ENCODE data around the gene LENG9.
"Not testable (repeated sequence)": the region's sequence is repeated elsewhere in the genome, so short reads cannot be mapped to it uniquely, and the experiment has no call there.

LENG9 gene

DNA sequence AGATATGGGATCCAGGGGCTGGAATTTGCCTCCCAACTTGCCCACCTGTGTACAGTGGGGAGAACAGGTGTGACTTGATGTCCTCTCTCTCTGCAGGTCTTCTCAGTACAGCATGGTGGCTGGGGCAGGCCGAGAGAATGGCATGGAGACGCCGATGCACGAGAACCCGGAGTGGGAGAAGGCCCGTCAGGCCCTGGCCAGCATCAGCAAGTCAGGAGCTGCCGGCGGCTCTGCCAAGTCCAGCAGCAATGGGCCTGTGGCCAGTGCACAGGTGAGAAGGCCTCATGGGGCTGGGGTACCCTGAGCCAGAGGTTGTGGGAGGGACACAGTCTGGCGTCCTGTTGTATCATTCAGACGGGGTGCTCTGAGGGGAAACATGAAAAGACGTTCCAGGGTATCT is 11.6 kb downstream of the LENG9 start:
- Histone ChIP-seq H3K27ac (ENCODE audit: insufficient read depth, low read depth, low read length, poor library complexity, severe bottlenecking) (no peak overlapping the region), H3K4me3 (ENCODE audit: insufficient read depth, low read depth, low read length) (no peak overlapping the region)
- WGBS, 2 experiments = 96 to 97% methylated on average over 11 of the region's 11 CpGs

DNA sequence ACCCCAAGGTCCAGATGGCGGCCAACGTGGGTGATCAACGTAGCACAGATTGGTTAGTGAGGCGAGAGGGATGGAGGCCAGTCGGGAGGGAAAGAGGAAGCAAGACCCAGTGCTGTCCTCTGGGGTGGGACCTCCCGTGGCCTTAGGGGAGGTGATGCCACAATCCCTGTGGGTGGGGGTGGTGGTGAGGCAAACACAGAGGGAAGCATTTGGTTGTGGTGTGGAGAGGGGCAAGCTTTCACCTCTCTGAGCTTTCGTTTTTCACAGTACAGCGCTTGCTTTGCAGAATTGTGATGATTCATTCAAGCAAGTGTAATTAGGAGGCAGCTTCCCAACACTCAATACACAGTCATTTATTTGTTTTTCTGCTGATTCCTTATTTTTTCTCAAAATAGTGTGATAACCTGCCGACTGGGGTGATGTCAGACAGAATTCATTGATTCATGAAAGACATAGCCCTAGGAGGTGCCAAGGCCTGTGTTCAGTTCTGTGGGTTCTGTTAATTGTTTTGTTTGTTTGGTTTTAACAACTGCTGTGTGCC is 12.2 kb downstream of the LENG9 start:
- Histone ChIP-seq H3K36me3 (ENCODE audit: control insufficient read depth, insufficient read depth, low read length) (peaks cover 47% of the 10 kb centered on the region), H3K4me3 (ENCODE audit: insufficient read depth, low read depth, low read length) (no peak overlapping the region), H3K4me1 (ENCODE audit: control insufficient read depth, insufficient read depth, low read length) (peaks cover 8% of the 10 kb centered on the region), H3K27ac (ENCODE audit: insufficient read depth, low read depth, low read length, poor library complexity, severe bottlenecking) (no peak overlapping the region), H3K27me3 (ENCODE audit: control insufficient read depth, insufficient read depth, low read length, poor library complexity, severe bottlenecking) (no peaks in the 10 kb centered on the region), H3K9me3 (ENCODE audit: control insufficient read depth, low read length) (no peaks in the 10 kb centered on the region)
- WGBS, 2 experiments = 94 to 96% methylated on average over 9 of the region's 9 CpGs

More for the DNA sequence above, 11.6 kb downstream of the LENG9 start:
- H3K9me3 ChIP-seq (ENCODE audit: control insufficient read depth, low read length) = no peaks in the 10 kb centered on the region
- H3K4me1 ChIP-seq (ENCODE audit: control insufficient read depth, insufficient read depth, low read length) = peaks cover 8% of the 10 kb centered on the region
- H3K36me3 ChIP-seq (ENCODE audit: control insufficient read depth, insufficient read depth, low read length) = peaks cover 53% of the 10 kb centered on the region
- H3K27me3 ChIP-seq (ENCODE audit: control insufficient read depth, insufficient read depth, low read length, poor library complexity, severe bottlenecking) = no peaks in the 10 kb centered on the region

DNA sequence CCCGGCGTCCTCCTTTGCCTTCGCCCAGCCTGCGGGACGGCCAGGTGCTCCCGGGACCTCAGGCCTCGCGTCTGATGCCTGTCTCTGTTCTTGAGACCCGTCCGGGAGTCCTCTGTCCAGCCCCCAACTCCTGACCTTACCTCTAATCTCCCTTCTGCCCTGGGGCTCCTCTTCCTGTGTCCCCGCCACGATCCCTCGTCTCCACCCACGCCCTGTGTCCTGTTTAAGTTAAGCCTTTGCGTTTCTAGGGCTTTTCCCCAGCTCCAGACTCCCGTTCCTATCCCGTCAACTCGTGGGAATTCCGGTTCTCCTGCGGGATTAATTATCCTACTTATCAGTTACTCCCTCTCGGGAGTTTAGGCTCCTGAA is 13.9 kb downstream of the LENG9 start:
- peak overlapping the region; percentile 96 for H3K27ac ChIP-seq (ENCODE audit: insufficient read depth, low read depth, low read length, poor library complexity, severe bottlenecking)
- no peaks in the 10 kb centered on the region for H3K27me3 ChIP-seq (ENCODE audit: control insufficient read depth, insufficient read depth, low read length, poor library complexity, severe bottlenecking)
- H3K9me3 ChIP-seq (ENCODE audit: control insufficient read depth, low read length) = no peaks in the 10 kb centered on the region
- WGBS, 2 experiments = 2% methylated on average over 21 of the region's 21 CpGs
- peak overlapping the region; percentile 66 for H3K4me3 ChIP-seq (ENCODE audit: insufficient read depth, low read depth, low read length)
- peaks cover 35% of the 10 kb centered on the region for H3K36me3 ChIP-seq (ENCODE audit: control insufficient read depth, insufficient read depth, low read length)
- H3K4me1 ChIP-seq (ENCODE audit: control insufficient read depth, insufficient read depth, low read length) = peaks cover 8% of the 10 kb centered on the region

DNA sequence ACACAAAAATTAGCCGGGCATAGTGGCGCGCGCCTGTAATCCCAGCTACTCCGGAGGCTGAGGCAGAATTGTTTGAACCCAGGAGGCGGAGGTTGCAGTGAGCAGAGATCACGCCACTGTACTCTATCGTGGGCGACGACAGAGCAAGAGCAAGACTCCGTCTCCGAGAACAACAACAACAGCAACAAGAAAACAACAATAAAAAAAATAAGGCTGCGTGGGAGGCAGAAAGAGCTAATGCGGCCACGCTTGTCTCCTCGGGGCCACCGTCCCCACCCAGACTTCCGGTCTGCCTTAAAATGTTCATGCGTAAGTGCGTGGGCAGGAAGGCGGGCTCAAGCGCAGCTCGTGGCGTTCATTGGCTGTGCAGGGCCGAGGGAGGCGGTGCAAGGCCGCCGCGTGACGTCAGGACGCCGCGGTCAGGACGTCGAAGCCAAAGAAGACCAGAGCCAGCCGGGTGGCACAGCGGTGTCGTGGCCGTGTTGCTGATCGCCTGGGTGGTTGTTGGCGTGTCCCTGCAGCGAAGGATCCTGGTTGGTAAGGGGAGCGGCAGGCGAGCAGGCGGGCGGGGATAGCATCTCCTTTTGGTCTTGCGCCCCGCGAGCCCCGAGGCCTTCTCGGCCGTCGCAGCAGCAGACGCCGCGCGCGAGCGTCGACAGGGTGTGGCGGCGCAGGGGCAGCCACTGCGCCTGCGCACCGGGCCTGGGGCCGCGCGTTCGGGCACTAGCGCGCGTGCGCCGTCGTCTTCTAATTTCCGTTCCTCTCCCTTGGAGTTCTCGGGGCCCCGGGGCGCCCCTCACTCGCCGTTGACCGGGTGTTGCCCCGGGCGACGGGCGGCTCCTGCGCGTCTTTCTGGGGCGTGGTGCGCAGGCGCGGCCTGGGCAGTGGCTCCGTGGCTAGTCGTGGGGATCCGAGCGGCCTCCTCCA is 14.5 kb downstream of the LENG9 start, which contains the start of gene LENG8:
Gene LENG8, plus strand, starts transcription at position 426 of the 927 bp plus-strand sequence. CDS start 2,146 bp downstream, outside the sequence.
- Histone ChIP-seq H3K27ac (ENCODE audit: insufficient read depth, low read depth, low read length, poor library complexity, severe bottlenecking) (peak within 1 kb of the TSS; percentile 96), H3K4me1 (ENCODE audit: control insufficient read depth, insufficient read depth, low read length) (peaks cover 8% of the 10 kb centered on the region), H3K36me3 (ENCODE audit: control insufficient read depth, insufficient read depth, low read length) (peaks cover 31% of the 10 kb centered on the region), H3K9me3 (ENCODE audit: control insufficient read depth, low read length) (no peaks in the 10 kb centered on the region), H3K27me3 (ENCODE audit: control insufficient read depth, insufficient read depth, low read length, poor library complexity, severe bottlenecking) (no peaks in the 10 kb centered on the region), H3K4me3 (ENCODE audit: insufficient read depth, low read depth, low read length) (peak within 1 kb of the TSS; percentile 66)
- 0% methylated on average over 96 of the region's 96 CpGs for WGBS, 2 experiments

DNA sequence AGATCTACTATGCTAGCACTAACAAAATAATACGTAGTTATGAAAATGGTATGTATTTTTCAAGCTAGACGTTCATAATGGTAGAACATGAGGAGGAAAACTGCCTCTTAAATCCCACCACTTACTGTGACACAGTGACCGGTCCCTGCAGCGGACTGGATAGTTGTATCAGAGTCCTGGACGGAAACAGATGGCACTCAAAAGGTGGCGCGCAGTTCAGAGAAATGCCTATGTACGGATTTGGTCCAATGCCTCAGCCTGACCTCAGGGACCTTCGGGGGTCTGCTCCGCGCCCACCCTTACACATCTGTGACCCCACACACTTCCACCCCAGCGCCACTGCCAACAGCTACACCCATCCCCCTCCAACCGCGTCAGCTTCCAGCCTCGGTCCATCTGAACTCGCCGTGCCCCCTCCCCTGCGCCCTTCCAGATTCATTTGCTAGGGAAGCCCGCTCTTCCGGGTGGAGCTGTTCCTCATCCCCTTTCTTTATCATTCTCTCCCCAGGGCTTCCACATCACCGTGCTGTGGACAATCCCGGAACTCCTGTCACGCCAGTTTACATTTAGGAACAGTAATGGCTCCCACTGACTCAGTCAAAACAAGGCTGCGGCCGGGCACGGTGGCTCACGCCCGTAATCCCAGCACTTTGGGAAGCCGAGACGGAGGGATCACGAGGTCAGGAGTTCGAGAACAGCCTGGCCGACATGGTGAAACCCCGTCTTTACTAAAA is 15.4 kb downstream of the LENG9 start:
- Histone ChIP-seq H3K27ac (ENCODE audit: insufficient read depth, low read depth, low read length, poor library complexity, severe bottlenecking) (peak overlapping the region; percentile 96), H3K4me3 (ENCODE audit: insufficient read depth, low read depth, low read length) (peak overlapping the region; percentile 66), H3K9me3 (ENCODE audit: control insufficient read depth, low read length) (no peaks in the 10 kb centered on the region), H3K4me1 (ENCODE audit: control insufficient read depth, insufficient read depth, low read length) (peaks cover 8% of the 10 kb centered on the region), H3K27me3 (ENCODE audit: control insufficient read depth, insufficient read depth, low read length, poor library complexity, severe bottlenecking) (no peaks in the 10 kb centered on the region), H3K36me3 (ENCODE audit: control insufficient read depth, insufficient read depth, low read length) (peaks cover 23% of the 10 kb centered on the region)
- WGBS, 2 experiments = 4% methylated on average over 34 of the region's 34 CpGs

DNA sequence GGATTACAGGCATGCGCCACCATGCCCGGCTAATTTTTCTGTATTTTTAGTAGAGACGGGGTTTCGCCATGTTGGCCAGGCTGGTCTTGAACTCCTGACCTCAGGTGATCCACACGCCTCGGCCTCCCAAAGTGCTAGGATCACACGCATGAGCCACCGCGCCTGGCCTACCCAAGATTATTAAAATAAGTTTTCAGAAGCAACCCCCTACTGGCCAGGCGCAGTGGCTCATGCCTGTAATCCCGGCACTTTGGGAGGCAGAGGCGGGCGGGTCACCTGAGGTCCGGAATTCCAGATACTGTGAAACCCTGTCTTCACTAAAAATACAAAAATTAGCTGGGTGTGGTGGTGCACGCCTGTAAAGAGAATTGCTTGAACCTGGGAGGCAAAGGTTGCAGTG is 17.2 kb downstream of the LENG9 start:
- not testable (repeated sequence) for H3K4me1 ChIP-seq (ENCODE audit: control insufficient read depth, insufficient read depth, low read length); H3K4me3 ChIP-seq (ENCODE audit: insufficient read depth, low read depth, low read length); H3K9me3 ChIP-seq (ENCODE audit: control insufficient read depth, low read length); H3K36me3 ChIP-seq (ENCODE audit: control insufficient read depth, insufficient read depth, low read length); H3K27me3 ChIP-seq (ENCODE audit: control insufficient read depth, insufficient read depth, low read length, poor library complexity, severe bottlenecking); H3K27ac ChIP-seq (ENCODE audit: insufficient read depth, low read depth, low read length, poor library complexity, severe bottlenecking)
- WGBS, 2 experiments = 92 to 96% methylated on average over 15 of the region's 15 CpGs

DNA sequence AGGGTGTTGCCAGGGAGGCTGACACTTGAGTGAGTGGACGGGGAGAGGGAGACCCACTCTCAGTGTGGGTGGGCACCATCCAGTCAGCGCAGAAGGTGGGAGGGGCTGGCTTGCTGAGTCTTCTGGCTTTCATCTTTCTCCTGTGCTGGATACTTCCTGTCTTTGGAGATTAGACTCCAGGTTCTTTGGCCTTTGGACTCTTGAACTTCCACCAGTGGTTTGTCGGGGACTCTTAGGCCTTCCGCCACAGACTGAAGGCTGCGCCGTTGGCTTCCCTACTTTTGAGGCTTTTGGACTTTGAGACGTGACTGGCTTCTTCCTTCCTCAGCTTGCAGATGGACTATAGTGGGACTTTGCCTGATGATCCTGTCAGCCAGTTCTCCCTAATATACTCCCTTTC is 18.8 kb downstream of the LENG9 start:
- Histone ChIP-seq H3K36me3 (ENCODE audit: control insufficient read depth, insufficient read depth, low read length) (peaks cover 6% of the 10 kb centered on the region), H3K4me1 (ENCODE audit: control insufficient read depth, insufficient read depth, low read length) (no peaks in the 10 kb centered on the region), H3K4me3 (ENCODE audit: insufficient read depth, low read depth, low read length) (no peak overlapping the region), H3K27ac (ENCODE audit: insufficient read depth, low read depth, low read length, poor library complexity, severe bottlenecking) (no peak overlapping the region), H3K27me3 (ENCODE audit: control insufficient read depth, insufficient read depth, low read length, poor library complexity, severe bottlenecking) (no peaks in the 10 kb centered on the region), H3K9me3 (ENCODE audit: control insufficient read depth, low read length) (no peaks in the 10 kb centered on the region)
- 94 to 97% methylated on average over 7 of the region's 7 CpGs for WGBS, 2 experiments

DNA sequence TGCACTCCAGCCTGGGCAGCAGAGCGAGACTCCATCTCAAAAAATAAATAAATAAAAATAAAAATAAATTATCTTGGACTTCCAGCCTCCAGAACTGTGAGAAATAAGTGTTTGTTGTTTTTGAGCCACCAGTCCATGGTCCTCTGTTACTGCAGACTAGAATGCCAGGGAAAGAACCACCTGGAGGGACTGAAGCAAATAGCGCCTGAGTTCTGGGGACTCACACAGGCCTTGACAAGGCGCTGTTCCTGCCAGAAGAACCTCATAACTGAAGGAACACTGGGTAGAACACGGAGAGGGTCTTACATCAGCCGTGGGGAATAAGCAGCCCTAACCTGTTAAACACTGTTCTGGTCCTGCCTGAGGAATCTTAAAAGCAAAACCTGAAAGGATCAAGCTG is 22.9 kb downstream of the LENG9 start:
- Histone ChIP-seq H3K4me3 (ENCODE audit: insufficient read depth, low read depth, low read length) (no peak overlapping the region), H3K36me3 (ENCODE audit: control insufficient read depth, insufficient read depth, low read length) (peaks cover 6% of the 10 kb centered on the region), H3K27ac (ENCODE audit: insufficient read depth, low read depth, low read length, poor library complexity, severe bottlenecking) (no peak overlapping the region), H3K9me3 (ENCODE audit: control insufficient read depth, low read length) (no peaks in the 10 kb centered on the region), H3K27me3 (ENCODE audit: control insufficient read depth, insufficient read depth, low read length, poor library complexity, severe bottlenecking) (no peaks in the 10 kb centered on the region), H3K4me1 (ENCODE audit: control insufficient read depth, insufficient read depth, low read length) (peaks cover 23% of the 10 kb centered on the region)
- WGBS, 2 experiments = 93 to 94% methylated on average over 4 of the region's 5 CpGs

DNA sequence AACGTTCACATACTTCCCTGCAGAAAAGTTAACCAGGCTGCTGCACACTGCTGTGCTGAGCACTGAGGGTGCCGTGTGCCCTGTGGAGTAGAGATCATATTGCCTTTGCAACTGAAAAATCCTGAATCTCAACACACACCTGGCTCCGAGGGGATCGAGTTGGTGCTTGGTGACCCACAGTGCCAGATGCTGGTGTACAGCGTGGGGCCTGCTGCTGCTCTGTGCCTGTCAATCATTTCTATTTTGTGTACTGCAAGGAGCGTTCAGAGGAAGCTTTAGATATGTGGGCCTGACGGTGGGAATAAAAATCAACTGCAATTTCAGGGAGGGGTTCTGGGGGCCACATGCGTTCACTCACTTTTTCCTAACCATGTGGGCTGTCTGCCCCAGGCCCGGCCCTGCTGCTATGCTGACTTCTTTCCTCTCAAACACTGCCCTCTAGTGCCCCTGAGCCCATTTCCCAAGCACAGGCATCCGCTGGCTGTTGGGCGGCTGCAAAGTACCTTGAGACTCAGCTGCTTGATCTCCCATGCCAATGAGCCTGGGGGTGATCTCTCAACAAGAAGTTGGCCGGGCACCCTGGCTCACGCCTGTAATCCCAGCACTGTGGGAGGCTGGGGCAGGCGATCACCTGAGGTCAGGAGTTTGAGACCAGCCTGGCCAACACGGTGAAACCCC is 24.3 kb downstream of the LENG9 start:
- Histone ChIP-seq H3K27ac (ENCODE audit: insufficient read depth, low read depth, low read length, poor library complexity, severe bottlenecking) (no peak overlapping the region), H3K27me3 (ENCODE audit: control insufficient read depth, insufficient read depth, low read length, poor library complexity, severe bottlenecking) (no peaks in the 10 kb centered on the region), H3K4me1 (ENCODE audit: control insufficient read depth, insufficient read depth, low read length) (peaks cover 33% of the 10 kb centered on the region), H3K4me3 (ENCODE audit: insufficient read depth, low read depth, low read length) (no peak overlapping the region), H3K36me3 (ENCODE audit: control insufficient read depth, insufficient read depth, low read length) (no peaks in the 10 kb centered on the region), H3K9me3 (ENCODE audit: control insufficient read depth, low read length) (no peaks in the 10 kb centered on the region)
- 53 to 55% methylated on average over 15 of the region's 15 CpGs for WGBS, 2 experiments
